ENCODE data around the gene SLC30A5. TPM values are rescaled to one million over a fixed set of nuclear protein-coding genes. Genes with fewer than 3 reads are reported as not detected.

Gene SLC30A5
- 53.2 and 70.4 TPM in 2 replicates for total RNA-seq

DNA sequence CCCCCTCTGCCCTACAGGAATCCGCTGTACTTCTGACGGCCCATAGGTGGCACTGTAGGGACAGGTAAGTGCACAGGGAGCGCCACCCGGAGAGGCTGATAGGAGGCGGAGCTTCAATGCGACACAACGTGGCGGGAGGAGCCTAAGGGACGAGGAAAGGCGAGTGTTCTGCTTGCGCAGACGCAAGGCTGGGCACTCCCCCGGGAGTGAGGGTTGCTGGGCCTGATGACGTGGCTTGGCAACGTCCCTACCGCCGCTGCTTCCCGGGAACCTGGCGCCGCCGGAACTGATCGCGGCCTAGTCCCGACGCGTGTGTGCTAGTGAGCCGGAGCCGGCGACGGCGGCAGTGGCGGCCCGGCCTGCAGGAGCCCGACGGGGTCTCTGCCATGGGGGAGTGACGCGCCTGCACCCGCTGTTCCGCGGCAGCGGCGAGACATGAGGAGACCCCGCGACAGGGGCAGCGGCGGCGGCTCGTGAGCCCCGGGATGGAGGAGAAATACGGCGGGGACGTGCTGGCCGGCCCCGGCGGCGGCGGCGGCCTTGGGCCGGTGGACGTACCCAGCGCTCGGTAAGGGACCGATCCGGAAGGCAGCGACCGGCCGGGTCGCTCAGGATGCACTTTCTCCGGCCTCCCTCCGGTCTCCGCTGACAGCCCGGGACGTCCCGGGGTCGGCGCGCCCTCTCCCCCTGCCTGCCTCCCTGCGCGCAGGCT is at the start of gene SLC30A5:
Gene SLC30A5, plus strand, starts transcription at position 244 of the 712 bp plus-strand sequence. Its CDS starts 242 bp downstream, at position 486.

DNA sequence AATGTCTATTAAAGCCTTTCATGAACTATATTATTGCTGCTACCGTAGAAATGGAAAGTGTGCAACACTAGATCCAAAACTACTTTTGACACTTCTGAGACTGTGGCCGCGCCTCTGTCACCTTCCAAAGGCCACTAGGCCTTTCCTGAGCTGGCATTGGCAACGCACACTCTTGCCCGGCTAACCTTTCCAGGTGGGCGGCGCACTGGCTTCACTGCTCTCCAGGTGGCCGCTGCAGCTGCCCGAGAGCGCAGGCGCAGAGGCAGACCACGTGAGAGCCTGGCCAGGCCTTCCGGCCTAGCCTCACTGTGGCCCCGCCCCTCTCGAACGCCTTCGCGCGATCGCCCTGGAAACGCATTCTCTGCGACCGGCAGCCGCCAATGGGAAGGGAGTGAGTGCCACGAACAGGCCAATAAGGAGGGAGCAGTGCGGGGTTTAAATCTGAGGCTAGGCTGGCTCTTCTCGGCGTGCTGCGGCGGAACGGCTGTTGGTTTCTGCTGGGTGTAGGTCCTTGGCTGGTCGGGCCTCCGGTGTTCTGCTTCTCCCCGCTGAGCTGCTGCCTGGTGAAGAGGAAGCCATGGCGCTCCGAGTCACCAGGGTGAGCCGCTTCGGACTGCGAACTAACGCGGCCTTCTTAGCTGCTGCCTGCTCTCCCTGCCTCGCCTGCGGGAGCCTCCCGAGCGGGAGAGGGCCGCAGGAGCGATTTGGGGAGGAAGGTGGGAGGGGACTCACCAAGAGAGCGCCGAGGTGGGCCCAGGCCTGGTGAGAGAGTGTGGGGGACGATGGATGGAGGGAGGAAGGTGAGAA is 73.1 kb downstream of the SLC30A5 start, which contains the start of gene CCNB1:
Gene CCNB1, plus strand, starts transcription at position 465 of the 807 bp plus-strand sequence. Its CDS starts 113 bp downstream, at position 578.

Small RNA genes within 50 kb of the gene (small RNA-seq; reads per million reads assigned to genes)
- gene SNORA50D (ENCODE audit: low replicate concordance) (not detected), gene SUMO2P4 (ENCODE audit: low replicate concordance) (not detected)

Other genes starting within 250 kb of the SLC30A5 start
- 14.2 and 218 TPM in 2 replicates for gene CCNB1, start 73.1 kb downstream of the SLC30A5 start, total RNA-seq
- 3.3 and 13.0 TPM in 2 replicates for gene CENPH, start 95.6 kb downstream of the SLC30A5 start, total RNA-seq
- 36.8 and 44.2 TPM in 2 replicates for gene CDK7, start 140.9 kb downstream of the SLC30A5 start, total RNA-seq
- gene CCDC125, start 238.8 kb downstream of the SLC30A5 start, total RNA-seq = 1.5 and 3.0 TPM in 2 replicates